A549 treated with AZD9567 at 1 μM for 4 hours (cell line): ENCODE measurements around the gene GNAL. TPM values are rescaled to one million over a fixed set of nuclear protein-coding genes. Genes with fewer than 3 reads are reported as not detected.

Experiments used
- total RNA-seq: library from RNA; stranded (reverse); fragments of 200-300 nt; extraction: Qiagen RNA extraction; gene quantifications from 5 replicates; pipeline ENCODE4 v1.2.3, GENCODE V29; 2022; ENCODE audit not compliant: insufficient read depth

Gene GNAL
- total RNA-seq: 4.2 to 6.6 TPM (median 5.2 TPM) in 5 replicates

DNA sequence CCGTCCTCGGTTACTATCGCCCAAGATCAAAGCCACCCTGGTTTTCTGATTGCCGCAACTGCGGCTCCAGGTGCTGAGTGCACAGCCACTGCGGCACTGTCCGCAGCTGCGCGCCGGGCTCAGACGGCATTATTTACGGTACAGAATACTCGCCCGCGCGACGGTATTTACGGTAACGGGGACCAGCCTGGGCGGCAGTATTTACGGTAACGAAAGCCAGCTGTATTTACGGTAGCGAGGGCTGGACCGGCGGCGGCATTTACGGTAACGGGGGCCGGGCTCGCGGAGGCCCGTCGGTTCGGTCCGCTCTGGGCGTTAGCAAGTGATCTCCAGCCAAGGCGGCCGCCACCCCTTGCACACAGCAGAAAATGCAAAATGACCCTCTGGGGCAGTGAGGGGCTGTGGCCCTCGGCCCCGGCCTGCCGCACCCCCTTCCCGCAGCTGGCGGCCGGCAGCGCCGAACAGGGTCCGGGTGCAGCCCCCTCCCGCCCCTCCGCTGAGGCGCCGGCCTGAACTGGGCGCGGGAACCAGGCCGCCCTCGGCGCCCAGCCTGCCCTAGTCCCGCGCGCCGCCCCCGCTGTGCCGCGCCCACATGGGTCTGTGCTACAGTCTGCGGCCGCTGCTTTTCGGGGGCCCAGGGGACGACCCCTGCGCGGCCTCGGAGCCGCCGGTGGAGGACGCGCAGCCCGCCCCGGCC, at the start of gene GNAL:
Gene GNAL (plus strand): TSS at position 293 of the 697 bp plus-strand sequence. CDS start 300 bp downstream, at position 593.

GRCh38 chr18:11851146-11851805, 162.2 kb downstream of the GNAL start, which contains the start of gene CHMP1B:
TSS of gene CHMP1B (plus strand) at chr18:11851413. CDS start at chr18:11851512, 99 bp downstream.

GRCh38 chr18:11908182-11909060, 219.4 kb downstream of the GNAL start, which contains the start of gene MPPE1:
TSS of gene MPPE1 (minus strand) at chr18:11908317. CDS start at chr18:11897264, 11,053 bp downstream.

Other genes with a start within 250 kb of the GNAL start
- gene SLC35G4, start 79.7 kb upstream of the GNAL start, total RNA-seq: not detected in 5 replicates
- 46.0 to 57.1 TPM (median 48.9 TPM) in 5 replicates for gene CHMP1B, start 162.1 kb downstream of the GNAL start, total RNA-seq
- 18.3 to 23.2 TPM (median 20.7 TPM) in 5 replicates for gene MPPE1, start 219.1 kb downstream of the GNAL start, total RNA-seq